Epithelial cell of proximal tubule (primary cell): Measurements from ENCODE around the gene ADGRG7. TPM values are rescaled to one million over a fixed set of nuclear protein-coding genes. Genes with fewer than 3 reads are reported as not detected.
"Not testable (repeated sequence)": the region's sequence is repeated elsewhere in the genome, so short reads cannot be mapped to it uniquely, and the experiment has no call there.

Experiments
- DNase-seq: peaks from one replicate; pipeline ENCODE4 v3.0.0-alpha.2; 2011; ENCODE audit warnings: low read depth
- H3K4me3 ChIP-seq: 2 replicates; pipeline ENCODE4 v1.5.1; 2011; ENCODE audit warnings: low read depth, mild to moderate bottlenecking, low read length
- CTCF ChIP-seq: conservative IDR thresholded peaks from 2 replicates; pipeline ENCODE4 v1.5.1; 2012; ENCODE audit warnings: low read depth, mild to moderate bottlenecking, low read length
- total RNA-seq: library from RNA; depleted of rRNA; stranded (reverse); fragments of >200 nt; gene quantifications from 2 replicates; pipeline ENCODE4 v1.2.3, GENCODE V29; 2015

Gene ADGRG7
- total RNA-seq, 1 donor from 2014 or later = not detected

GRCh38 chr3:100662113-100662823 is 52.9 kb downstream of the ADGRG7 start:
- no peak for TF ChIP-seq CTCF
- no peak for DNase-seq
- no peak overlapping the region for H3K4me3 ChIP-seq

GRCh38 chr3:100665230-100665629 is 55.8 kb downstream of the ADGRG7 start:
- no peak for TF ChIP-seq CTCF
- no peak overlapping the region for H3K4me3 ChIP-seq
- DNase-seq = no peak

- DNase-seq = peak; percentile 47
Measured at GRCh38 chr3:100666699-100667098, 57.3 kb downstream of the ADGRG7 start.

GRCh38 chr3:100667316-100667715 is 57.9 kb downstream of the ADGRG7 start:
- DNase-seq, H3K4me3 ChIP-seq: not testable (repeated sequence)

More at GRCh38 chr3:100666699-100667098, 57.3 kb downstream of the ADGRG7 start:
- not testable (repeated sequence) for H3K4me3 ChIP-seq

GRCh38 chr3:100670995-100671394 is 61.6 kb downstream of the ADGRG7 start:
- DNase-seq, H3K4me3 ChIP-seq: not testable (repeated sequence)

- no peak for TF ChIP-seq CTCF
- DNase-seq = no peak
- H3K4me3 ChIP-seq = no peak overlapping the region
Measured at GRCh38 chr3:100681496-100681895, 72.1 kb downstream of the ADGRG7 start.

- TF ChIP-seq CTCF = no peak
- H3K4me3 ChIP-seq = no peak overlapping the region
- DNase-seq = no peak
Measured at GRCh38 chr3:100682056-100682853, 72.9 kb downstream of the ADGRG7 start.

- no peak for TF ChIP-seq CTCF
- no peak overlapping the region for H3K4me3 ChIP-seq
- DNase-seq = no peak
Measured at GRCh38 chr3:100682854-100683760, 73.7 kb downstream of the ADGRG7 start.
